HFF-Myc (cell line): ENCODE data around the gene LHFPL2.
"Not testable (repeated sequence)": the region's sequence is repeated elsewhere in the genome, so short reads cannot be mapped to it uniquely, and the experiment has no call there.

Source experiments
- DNase-seq: peaks from one replicate; pipeline ENCODE4 v3.0.0-alpha.2; 2011; ENCODE audit warnings: low read depth; ENCODE audit errors: extremely low read depth
- H3K4me3 ChIP-seq: replicated peaks from 2 replicates; pipeline ENCODE4 v1.5.1; 2011; ENCODE audit warnings: low read depth, mild to moderate bottlenecking, control low read depth, low read length
- CTCF ChIP-seq: IDR thresholded peaks from 2 replicates; pipeline ENCODE4 v1.5.1; 2012; ENCODE audit warnings: mild to moderate bottlenecking, low read depth, low read length, control low read depth; ENCODE audit errors: missing control alignments

The LHFPL2 gene

GRCh38 chr5:78458843-78459242 lies 189.7 kb downstream of the LHFPL2 start:
- no peak overlapping the region for H3K4me3 ChIP-seq
- DNase-seq = no peak
- no peak for TF ChIP-seq CTCF

- not testable (repeated sequence) for H3K4me3 ChIP-seq, DNase-seq
Observed at GRCh38 chr5:78457507-78457906, 191.1 kb downstream of the LHFPL2 start.

GRCh38 chr5:78449103-78449502 lies 199.5 kb downstream of the LHFPL2 start:
- DNase-seq = no peak
- no peak overlapping the region for H3K4me3 ChIP-seq
- TF ChIP-seq CTCF = no peak

- DNase-seq = no peak
- TF ChIP-seq CTCF = no peak
- H3K4me3 ChIP-seq = no peak overlapping the region
Observed at GRCh38 chr5:78447775-78448424, 200.7 kb downstream of the LHFPL2 start.
